ENCODE results near the gene PIM1.

DNA sequence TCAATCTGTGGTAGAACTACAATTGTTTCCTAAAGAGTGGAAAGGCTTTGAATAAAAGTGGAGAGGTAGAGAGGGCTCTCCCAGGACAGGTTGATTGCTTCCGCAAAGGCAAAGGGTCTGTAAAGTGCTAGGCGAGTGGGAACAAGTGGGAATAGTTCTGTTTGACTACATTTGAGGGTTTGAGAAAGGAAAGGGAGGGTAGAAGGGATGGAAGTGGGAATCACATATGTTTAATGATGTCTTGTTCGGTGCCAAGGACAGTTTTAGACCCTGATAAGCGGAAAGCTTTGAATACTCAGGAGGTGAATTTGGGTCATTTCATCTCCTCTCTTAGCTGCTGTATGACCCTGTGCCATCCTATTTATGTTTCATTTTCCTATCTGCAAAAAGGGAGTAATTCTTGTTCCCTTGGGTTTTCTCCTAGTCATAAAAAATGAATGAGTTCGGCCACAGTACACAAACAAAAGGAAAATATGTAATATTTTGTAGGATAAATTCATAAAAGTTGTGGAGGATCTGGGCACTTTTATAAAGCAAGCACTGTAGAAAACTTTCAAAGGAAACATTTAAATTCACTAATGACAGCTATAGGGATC, 1.7 kb upstream of the PIM1 start:
- no peak for TF ChIP-seq CTCF (IDR thresholded peaks at IDR 0.05; ENCODE audit: low read length)
- TF ChIP-seq EZH2phosphoT487 (IDR thresholded peaks at IDR 0.05; ENCODE audit: low read length): no peak

All from MM.1S (cell line).